SK-N-SH treated with all-trans-retinoic acid at 6 μM for 48 hours (cell line): ENCODE measurements around the gene SUGCT.

ENCODE experiments used
- ATAC-seq: fragments of 200-7000 bp; cut with Tn5 transposase; 3 replicates; pipeline ENCODE4 v1.9.1; 2020; ENCODE audit warnings: mild to moderate bottlenecking, moderate library complexity
- BACH2 ChIP-seq: fragments of 250-450 bp; sonication (Bioruptor Pico); IDR thresholded peaks from 2 replicates; pipeline ENCODE4 v1.9.0; 2021; ENCODE audit warnings: mild to moderate bottlenecking, borderline replicate concordance
- CSDC2 ChIP-seq: fragments of 250-450 bp; sonication (Bioruptor Pico); IDR thresholded peaks from 2 replicates; pipeline ENCODE4 v1.5.0; 2020; ENCODE audit warnings: mild to moderate bottlenecking, moderate library complexity
- ESRRG ChIP-seq: fragments of 250-450 bp; sonication (Bioruptor Pico); IDR thresholded peaks from 2 replicates; pipeline ENCODE4 v1.6.1; 2021; ENCODE audit warnings: mild to moderate bottlenecking
- GLIS3 ChIP-seq: fragments of 250-450 bp; sonication (Bioruptor Pico); IDR thresholded peaks from 2 replicates; pipeline ENCODE4 v1.5.0; 2020; ENCODE audit warnings: mild to moderate bottlenecking, moderate library complexity
- ISL1 ChIP-seq: fragments of 250-450 bp; sonication (Bioruptor Pico); IDR thresholded peaks from 2 replicates; pipeline ENCODE4 v2.1.2; 2022; ENCODE audit warnings: mild to moderate bottlenecking, moderate library complexity
- OSR1 ChIP-seq: fragments of 250-450 bp; sonication (Bioruptor Pico); IDR thresholded peaks from 2 replicates; pipeline ENCODE4 v1.8.0; 2022; ENCODE audit warnings: moderate library complexity, mild to moderate bottlenecking, inconsistent platforms
- PPARA ChIP-seq: fragments of 250-450 bp; sonication (Bioruptor Pico); IDR thresholded peaks from 2 replicates; pipeline ENCODE4 v1.5.0; 2020; ENCODE audit warnings: mild to moderate bottlenecking, borderline replicate concordance
- RARB ChIP-seq: fragments of 250-450 bp; sonication (Bioruptor Pico); IDR thresholded peaks from 2 replicates; pipeline ENCODE4 v1.8.0; 2021; ENCODE audit warnings: mild to moderate bottlenecking, moderate library complexity
- SNAI2 ChIP-seq: fragments of 250-450 bp; sonication (Bioruptor Pico); IDR thresholded peaks from 2 replicates; pipeline ENCODE4 v1.5.0; 2020; ENCODE audit warnings: mild to moderate bottlenecking, moderate library complexity
- TCF4 ChIP-seq: fragments of 250-450 bp; sonication (Bioruptor Pico); IDR thresholded peaks from 2 replicates; pipeline ENCODE4 v1.8.0; 2021; ENCODE audit warnings: mild to moderate bottlenecking, moderate library complexity, borderline replicate concordance
- TOX ChIP-seq: fragments of 250-450 bp; sonication (Bioruptor Pico); IDR thresholded peaks from 2 replicates; pipeline ENCODE4 v1.8.0; 2021; ENCODE audit warnings: mild to moderate bottlenecking, moderate library complexity, borderline replicate concordance
- ZFP3 ChIP-seq: fragments of 250-450 bp; sonication (Bioruptor Pico); IDR thresholded peaks from 2 replicates; pipeline ENCODE4 v1.5.0; 2020; ENCODE audit warnings: mild to moderate bottlenecking, moderate library complexity
- ZFP30 ChIP-seq: fragments of 450-650 bp; formaldehyde crosslinking; IDR thresholded peaks from 2 replicates; pipeline ENCODE4 v1.5.0; 2022; ENCODE audit warnings: mild to moderate bottlenecking, moderate library complexity
- ZNF565 ChIP-seq: fragments of 450-650 bp; formaldehyde crosslinking; conservative IDR thresholded peaks from 2 replicates; pipeline ENCODE4 v1.5.0; 2020; ENCODE audit warnings: low read depth, mild to moderate bottlenecking, moderate library complexity
- ZNF70 ChIP-seq: fragments of 450-650 bp; formaldehyde crosslinking; IDR thresholded peaks from 2 replicates; pipeline ENCODE4 v1.5.0; 2020; ENCODE audit warnings: mild to moderate bottlenecking, moderate library complexity
- ZNF8 ChIP-seq: fragments of 450-650 bp; formaldehyde crosslinking; IDR thresholded peaks from 2 replicates; pipeline ENCODE4 v1.5.0; 2020; ENCODE audit warnings: mild to moderate bottlenecking, moderate library complexity
- TF ChIP-seq, protein P1 (sequence below): fragments of 250-450 bp; sonication (Bioruptor Pico); IDR thresholded peaks from 2 replicates; pipeline ENCODE4 v1.5.0; 2020; ENCODE audit warnings: mild to moderate bottlenecking, moderate library complexity
- TF ChIP-seq, protein P2 (sequence below): fragments of 250-450 bp; sonication (Bioruptor Pico); IDR thresholded peaks from 2 replicates; pipeline ENCODE4 v1.8.0; 2020; ENCODE audit warnings: mild to moderate bottlenecking, moderate library complexity, borderline replicate concordance
- TF ChIP-seq, protein P3 (sequence below): fragments of 250-450 bp; sonication (Bioruptor Pico); IDR thresholded peaks from 2 replicates; pipeline ENCODE4 v1.8.0; 2021; ENCODE audit warnings: low read depth, mild to moderate bottlenecking, moderate library complexity, borderline replicate concordance

The SUGCT gene

DNA sequence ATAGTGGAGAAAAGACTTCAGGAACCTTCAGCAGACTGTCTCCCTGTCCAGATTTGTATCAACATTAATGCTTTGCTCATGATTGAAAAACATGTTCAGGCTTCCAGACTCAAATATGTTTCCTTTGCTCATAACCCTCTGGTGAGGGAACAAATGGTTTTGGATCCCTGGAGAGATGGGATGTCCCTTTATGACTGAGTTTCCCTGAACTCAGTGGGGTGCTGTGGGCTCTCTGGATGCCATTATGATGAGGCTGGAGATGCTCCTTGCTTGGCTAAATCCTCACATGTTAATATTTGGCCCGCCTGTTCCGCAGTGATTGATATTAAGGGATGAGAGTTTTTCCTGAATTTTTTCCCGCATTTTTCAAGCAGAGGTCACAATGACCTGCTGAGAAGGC lies 749.4 kb downstream of the SUGCT start:
- TF ChIP-seq, protein P1, sequence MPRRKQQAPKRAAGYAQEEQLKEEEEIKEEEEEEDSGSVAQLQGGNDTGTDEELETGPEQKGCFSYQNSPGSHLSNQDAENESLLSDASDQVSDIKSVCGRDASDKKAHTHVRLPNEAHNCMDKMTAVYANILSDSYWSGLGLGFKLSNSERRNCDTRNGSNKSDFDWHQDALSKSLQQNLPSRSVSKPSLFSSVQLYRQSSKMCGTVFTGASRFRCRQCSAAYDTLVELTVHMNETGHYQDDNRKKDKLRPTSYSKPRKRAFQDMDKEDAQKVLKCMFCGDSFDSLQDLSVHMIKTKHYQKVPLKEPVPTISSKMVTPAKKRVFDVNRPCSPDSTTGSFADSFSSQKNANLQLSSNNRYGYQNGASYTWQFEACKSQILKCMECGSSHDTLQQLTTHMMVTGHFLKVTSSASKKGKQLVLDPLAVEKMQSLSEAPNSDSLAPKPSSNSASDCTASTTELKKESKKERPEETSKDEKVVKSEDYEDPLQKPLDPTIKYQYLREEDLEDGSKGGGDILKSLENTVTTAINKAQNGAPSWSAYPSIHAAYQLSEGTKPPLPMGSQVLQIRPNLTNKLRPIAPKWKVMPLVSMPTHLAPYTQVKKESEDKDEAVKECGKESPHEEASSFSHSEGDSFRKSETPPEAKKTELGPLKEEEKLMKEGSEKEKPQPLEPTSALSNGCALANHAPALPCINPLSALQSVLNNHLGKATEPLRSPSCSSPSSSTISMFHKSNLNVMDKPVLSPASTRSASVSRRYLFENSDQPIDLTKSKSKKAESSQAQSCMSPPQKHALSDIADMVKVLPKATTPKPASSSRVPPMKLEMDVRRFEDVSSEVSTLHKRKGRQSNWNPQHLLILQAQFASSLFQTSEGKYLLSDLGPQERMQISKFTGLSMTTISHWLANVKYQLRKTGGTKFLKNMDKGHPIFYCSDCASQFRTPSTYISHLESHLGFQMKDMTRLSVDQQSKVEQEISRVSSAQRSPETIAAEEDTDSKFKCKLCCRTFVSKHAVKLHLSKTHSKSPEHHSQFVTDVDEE (CRISPR knock-in tag): no peak
- no peak for TF ChIP-seq GLIS3
- TF ChIP-seq SNAI2 (CRISPR knock-in tag): no peak
- no peak for TF ChIP-seq OSR1
- TF ChIP-seq ZFP3 (CRISPR knock-in tag): no peak
- no peak for TF ChIP-seq ZNF565 (CRISPR knock-in tag)
- no peak for TF ChIP-seq TOX (CRISPR knock-in tag)
- TF ChIP-seq ZFP30 (CRISPR knock-in tag): no peak
- TF ChIP-seq CSDC2 (CRISPR knock-in tag): no peak
- TF ChIP-seq BACH2 (CRISPR knock-in tag): no peak
- ATAC-seq: no peak

DNA sequence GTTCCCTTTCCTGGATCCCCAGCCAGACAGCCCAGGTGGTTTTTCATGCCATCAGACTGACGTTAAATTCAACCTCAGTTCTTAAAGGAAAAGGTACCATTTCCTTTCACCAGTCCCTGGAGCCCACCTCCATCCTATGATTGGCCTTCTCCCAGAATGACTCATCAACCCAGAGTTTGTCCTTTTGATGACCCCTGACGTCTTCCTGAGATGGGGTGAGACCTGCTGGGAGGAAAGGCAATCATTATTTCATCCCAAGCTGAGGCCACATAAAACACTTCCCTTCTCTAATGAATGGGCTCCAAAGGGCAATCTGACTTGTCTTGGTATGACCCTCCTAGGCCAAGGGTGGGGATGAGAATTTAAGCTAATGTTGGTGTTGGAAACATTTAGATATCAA lies 750.7 kb downstream of the SUGCT start:
- TF ChIP-seq BACH2 (CRISPR knock-in tag) (no peak), RARB (CRISPR knock-in tag) (no peak), ZNF70 (no peak), ZNF565 (CRISPR knock-in tag) (no peak), ZNF8 (CRISPR knock-in tag) (no peak), OSR1 (no peak), ESRRG (CRISPR knock-in tag) (no peak), ISL1 (CRISPR knock-in tag) (no peak), TOX (CRISPR knock-in tag) (no peak)
- no peak for ATAC-seq

DNA sequence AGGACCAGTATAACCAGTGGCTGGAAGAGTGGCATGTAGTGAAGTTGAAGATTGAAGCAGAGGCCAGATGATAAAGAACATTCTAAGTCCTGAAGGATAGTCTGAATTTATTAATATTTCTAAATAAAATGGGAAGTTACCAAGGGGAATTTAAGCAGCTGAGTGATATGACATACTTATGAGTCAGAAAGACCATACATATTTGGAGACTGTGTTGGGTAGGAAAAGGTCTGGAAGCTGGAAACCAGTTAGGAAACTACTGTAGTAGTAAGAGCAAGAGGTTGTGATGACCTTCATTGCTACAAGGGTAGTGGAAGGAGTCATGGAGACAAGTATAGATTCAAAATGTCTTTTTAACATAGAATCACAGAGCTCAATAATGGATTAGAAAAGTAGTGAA lies 752.3 kb downstream of the SUGCT start:
- no peak for TF ChIP-seq ZFP30 (CRISPR knock-in tag)
- TF ChIP-seq GLIS3: no peak
- no peak for TF ChIP-seq TOX (CRISPR knock-in tag)
- no peak for TF ChIP-seq ZFP3 (CRISPR knock-in tag)
- TF ChIP-seq, protein P2, sequence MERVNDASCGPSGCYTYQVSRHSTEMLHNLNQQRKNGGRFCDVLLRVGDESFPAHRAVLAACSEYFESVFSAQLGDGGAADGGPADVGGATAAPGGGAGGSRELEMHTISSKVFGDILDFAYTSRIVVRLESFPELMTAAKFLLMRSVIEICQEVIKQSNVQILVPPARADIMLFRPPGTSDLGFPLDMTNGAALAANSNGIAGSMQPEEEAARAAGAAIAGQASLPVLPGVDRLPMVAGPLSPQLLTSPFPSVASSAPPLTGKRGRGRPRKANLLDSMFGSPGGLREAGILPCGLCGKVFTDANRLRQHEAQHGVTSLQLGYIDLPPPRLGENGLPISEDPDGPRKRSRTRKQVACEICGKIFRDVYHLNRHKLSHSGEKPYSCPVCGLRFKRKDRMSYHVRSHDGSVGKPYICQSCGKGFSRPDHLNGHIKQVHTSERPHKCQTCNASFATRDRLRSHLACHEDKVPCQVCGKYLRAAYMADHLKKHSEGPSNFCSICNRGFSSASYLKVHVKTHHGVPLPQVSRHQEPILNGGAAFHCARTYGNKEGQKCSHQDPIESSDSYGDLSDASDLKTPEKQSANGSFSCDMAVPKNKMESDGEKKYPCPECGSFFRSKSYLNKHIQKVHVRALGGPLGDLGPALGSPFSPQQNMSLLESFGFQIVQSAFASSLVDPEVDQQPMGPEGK (CRISPR knock-in tag): no peak
- TF ChIP-seq, protein P3, sequence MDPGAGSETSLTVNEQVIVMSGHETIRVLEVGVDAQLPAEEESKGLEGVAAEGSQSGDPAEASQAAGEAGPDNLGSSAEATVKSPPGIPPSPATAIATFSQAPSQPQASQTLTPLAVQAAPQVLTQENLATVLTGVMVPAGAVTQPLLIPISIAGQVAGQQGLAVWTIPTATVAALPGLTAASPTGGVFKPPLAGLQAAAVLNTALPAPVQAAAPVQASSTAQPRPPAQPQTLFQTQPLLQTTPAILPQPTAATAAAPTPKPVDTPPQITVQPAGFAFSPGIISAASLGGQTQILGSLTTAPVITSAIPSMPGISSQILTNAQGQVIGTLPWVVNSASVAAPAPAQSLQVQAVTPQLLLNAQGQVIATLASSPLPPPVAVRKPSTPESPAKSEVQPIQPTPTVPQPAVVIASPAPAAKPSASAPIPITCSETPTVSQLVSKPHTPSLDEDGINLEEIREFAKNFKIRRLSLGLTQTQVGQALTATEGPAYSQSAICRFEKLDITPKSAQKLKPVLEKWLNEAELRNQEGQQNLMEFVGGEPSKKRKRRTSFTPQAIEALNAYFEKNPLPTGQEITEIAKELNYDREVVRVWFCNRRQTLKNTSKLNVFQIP (CRISPR knock-in tag): no peak
- no peak for TF ChIP-seq PPARA (CRISPR knock-in tag)
- no peak for TF ChIP-seq OSR1
- no peak; the same call in 2 of the 3 replicates for ATAC-seq

DNA sequence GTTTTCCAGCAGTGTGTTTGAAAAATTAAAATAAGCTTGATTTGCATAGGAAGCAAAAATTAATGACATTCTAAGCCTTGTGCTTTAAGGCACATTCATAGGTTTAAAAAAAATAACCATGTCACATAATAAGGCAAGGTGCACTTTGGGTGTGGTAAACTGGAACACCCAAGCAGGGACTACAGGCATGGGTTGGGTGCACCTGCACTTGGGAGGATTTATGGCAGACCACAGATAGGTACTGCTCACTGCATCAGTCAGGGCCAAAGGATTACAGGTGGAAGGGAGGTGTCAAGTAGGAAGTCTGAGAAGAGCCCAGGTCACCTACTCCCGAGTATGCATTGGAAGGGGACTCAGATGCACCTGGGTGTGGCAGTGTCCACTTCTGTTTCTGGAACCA lies 753.7 kb downstream of the SUGCT start:
- ATAC-seq: no peak
- TF ChIP-seq SNAI2 (CRISPR knock-in tag): no peak
- TF ChIP-seq ISL1 (CRISPR knock-in tag): no peak
- TF ChIP-seq, protein P1 (CRISPR knock-in tag): no peak
- no peak for TF ChIP-seq CSDC2 (CRISPR knock-in tag)
- no peak for TF ChIP-seq OSR1
- no peak for TF ChIP-seq GLIS3
- TF ChIP-seq TOX (CRISPR knock-in tag): no peak
- no peak for TF ChIP-seq TCF4
- no peak for TF ChIP-seq BACH2 (CRISPR knock-in tag)
